H9 (cell line): ENCODE data around the gene GFRA1. TPM values are rescaled to one million over a fixed set of nuclear protein-coding genes. Genes with fewer than 3 reads are reported as not detected.

Source experiments
- DNase-seq: peaks from one replicate; pipeline ENCODE4 v3.0.0-alpha.2; 2017
- H2AFZ ChIP-seq: one replicate; pipeline ENCODE4 v1.6.1; 2013; ENCODE audit warnings: mild to moderate bottlenecking, low read length, control low read depth, moderate library complexity
- H2AK5ac ChIP-seq: 2 replicates; pipeline ENCODE4 v1.6.1; 2013; ENCODE audit warnings: low read length, control low read depth, mixed read lengths; ENCODE audit not compliant: insufficient read length
- H2BK120ac ChIP-seq: one replicate; pipeline ENCODE4 v1.6.1; 2013; ENCODE audit warnings: low read depth, mild to moderate bottlenecking, low read length, control low read depth, inconsistent platforms; ENCODE audit not compliant: poor library complexity, severe bottlenecking
- H2BK12ac ChIP-seq: 2 replicates; pipeline ENCODE4 v1.6.1; 2013; ENCODE audit warnings: low read length, control low read depth, mixed read lengths, low read depth; ENCODE audit not compliant: insufficient read length
- H2BK15ac ChIP-seq: 2 replicates; pipeline ENCODE4 v1.6.1; 2013; ENCODE audit warnings: low read depth, low read length, control low read depth
- H2BK20ac ChIP-seq: one replicate; pipeline ENCODE4 v1.6.1; 2013; ENCODE audit warnings: low read depth, mild to moderate bottlenecking, low read length, control low read depth, inconsistent platforms; ENCODE audit not compliant: poor library complexity, severe bottlenecking
- H2BK5ac ChIP-seq: 2 replicates; pipeline ENCODE4 v1.6.1; 2013; ENCODE audit warnings: low read length, control low read depth, mixed read lengths; ENCODE audit not compliant: insufficient read length
- H3K14ac ChIP-seq: 2 replicates; pipeline ENCODE4 v1.6.1; 2013; ENCODE audit warnings: low read length, control low read depth; ENCODE audit not compliant: insufficient read depth
- H3K18ac ChIP-seq: 2 replicates; pipeline ENCODE4 v1.6.1; 2013; ENCODE audit warnings: low read depth, mild to moderate bottlenecking, mixed read lengths, low read length, control low read depth; ENCODE audit not compliant: insufficient read length
- H3K23ac ChIP-seq: 2 replicates; pipeline ENCODE4 v1.6.1; 2013; ENCODE audit warnings: low read length, control low read depth, mixed read lengths, low read depth; ENCODE audit not compliant: insufficient read length
- H3K23me2 ChIP-seq: 2 replicates; pipeline ENCODE4 v1.6.1; 2013; ENCODE audit warnings: low read depth, mild to moderate bottlenecking, mixed read lengths, low read length, control low read depth; ENCODE audit not compliant: insufficient read length, poor library complexity, severe bottlenecking
- H3K27ac ChIP-seq: 2 replicates; pipeline ENCODE4 v1.5.1; 2013; ENCODE audit warnings: low read length, control low read depth, mixed read lengths, low read depth; ENCODE audit not compliant: insufficient read length
- H3K27me3 ChIP-seq: 2 replicates; pipeline ENCODE4 v1.6.1; 2013; ENCODE audit warnings: low read length, control low read depth, inconsistent platforms; ENCODE audit not compliant: insufficient read depth
- H3K4ac ChIP-seq: 2 replicates; pipeline ENCODE4 v1.6.1; 2013; ENCODE audit warnings: low read depth, mild to moderate bottlenecking, control low read depth, inconsistent platforms, low read length, moderate library complexity
- H3K4me1 ChIP-seq: 2 replicates; pipeline ENCODE4 v1.6.1; 2013; ENCODE audit warnings: low read length, control low read depth, inconsistent platforms; ENCODE audit not compliant: insufficient read depth
- H3K4me2 ChIP-seq: 2 replicates; pipeline ENCODE4 v1.6.1; 2013; ENCODE audit warnings: low read length, control low read depth, mixed read lengths; ENCODE audit not compliant: insufficient read length, insufficient read depth
- H3K56ac ChIP-seq: 2 replicates; pipeline ENCODE4 v1.6.1; 2013; ENCODE audit warnings: low read depth, mild to moderate bottlenecking, mixed read lengths, low read length, control low read depth; ENCODE audit not compliant: insufficient read length
- H3K79me1 ChIP-seq: 2 replicates; pipeline ENCODE4 v1.6.1; 2013; ENCODE audit warnings: low read depth, mild to moderate bottlenecking, moderate library complexity, low read length, control low read depth, inconsistent platforms; ENCODE audit not compliant: insufficient read depth, poor library complexity, severe bottlenecking
- H3K79me2 ChIP-seq: 2 replicates; pipeline ENCODE4 v1.6.1; 2013; ENCODE audit warnings: low read length, control low read depth, inconsistent platforms; ENCODE audit not compliant: insufficient read depth
- H3K9ac ChIP-seq: 2 replicates; pipeline ENCODE4 v1.6.1; 2013; ENCODE audit warnings: low read length, control low read depth, mixed read lengths; ENCODE audit not compliant: insufficient read length; ENCODE audit errors: extremely low read depth
- H3K9me3 ChIP-seq: one replicate; pipeline ENCODE4 v1.6.1; 2013; ENCODE audit warnings: low read depth, low read length, inconsistent platforms; ENCODE audit not compliant: control insufficient read depth
- H3T11ph ChIP-seq: one replicate; pipeline ENCODE4 v1.6.1; 2013; ENCODE audit warnings: mild to moderate bottlenecking, low read length, control low read depth, inconsistent platforms
- H4K20me1 ChIP-seq: one replicate; pipeline ENCODE4 v1.6.1; 2013; ENCODE audit not compliant: control insufficient read depth, insufficient read length, insufficient read depth
- H4K5ac ChIP-seq: 2 replicates; pipeline ENCODE4 v1.6.1; 2013; ENCODE audit warnings: low read depth, mild to moderate bottlenecking, mixed read lengths, low read length, control low read depth; ENCODE audit not compliant: insufficient read length
- H4K8ac ChIP-seq: replicated peaks from 2 replicates; pipeline ENCODE4 v1.6.1; 2013; ENCODE audit warnings: low read length, control low read depth, mixed read lengths, low read depth; ENCODE audit not compliant: insufficient read length
- H4K91ac ChIP-seq: 2 replicates; pipeline ENCODE4 v1.6.1; 2013; ENCODE audit warnings: low read depth, mild to moderate bottlenecking, moderate library complexity, mixed read lengths, low read length, control low read depth; ENCODE audit not compliant: insufficient read length
- H3K27ac Mint-ChIP-seq, 3 experiments: 2 replicates in 2 of 3; 3 replicates in 1 of 3; pipeline ENCODE4 v1.8.0; 2020 to 2021; ENCODE audit warnings: mixed read lengths in 3 of 3, mild to moderate bottlenecking in 1 of 3, moderate library complexity in 1 of 3
- H3K27me3 Mint-ChIP-seq: 2 replicates; pipeline ENCODE4 v1.8.0; 2021; ENCODE audit warnings: low read depth, mild to moderate bottlenecking, moderate library complexity, mixed read lengths
- H3K36me3 Mint-ChIP-seq, 3 experiments: 2 replicates in 2 of 3; 3 replicates in 1 of 3; pipeline ENCODE4 v1.8.0; 2020 to 2021; ENCODE audit warnings: low read depth in 3 of 3, mixed read lengths in 3 of 3; ENCODE audit not compliant: insufficient read depth in 1 of 3
- H3K4me1 Mint-ChIP-seq, 2 experiments: 2 replicates each; pipeline ENCODE4 v1.8.0; 2020; ENCODE audit warnings: mixed read lengths in 2 of 2
- H3K4me3 Mint-ChIP-seq, 2 experiments: 2 replicates in 1 of 2; 3 replicates in 1 of 2; pipeline ENCODE4 v1.8.0; 2020 to 2021; ENCODE audit warnings: mild to moderate bottlenecking in 2 of 2, mixed read lengths in 2 of 2, moderate library complexity in 1 of 2
- H3K9me3 Mint-ChIP-seq, 2 experiments: 2 replicates in 1 of 2; 3 replicates in 1 of 2; pipeline ENCODE4 v1.8.0; 2020; ENCODE audit warnings: mild to moderate bottlenecking in 2 of 2, mixed read lengths in 2 of 2, moderate library complexity in 1 of 2
- CTCF ChIP-seq: fragments of 200-600 bp; sonication (generic); conservative IDR thresholded peaks from 3 replicates; pipeline ENCODE4 v1.8.0; 2021; ENCODE audit warnings: antibody characterized with exemption, mild to moderate bottlenecking
- WGBS: extraction: QIAGEN DNeasy Blood & Tissue Kit; methylation state at CpG from one replicate; pipeline ENCODE4 v1.1.7; 2013; ENCODE audit warnings: missing lambda C conversion rate, low lambda C conversion rate, mixed read lengths; ENCODE audit not compliant: insufficient read length; ENCODE audit errors: extremely low coverage; 5-methylcytosine and 5-hydroxymethylcytosine counted together
- total RNA-seq: library from RNA; stranded (reverse); gene quantifications from 2 replicates; pipeline ENCODE4 v1.2.1, GENCODE V29; 2021

Gene GFRA1
- total RNA-seq, 1 experiment from 2014 or later, result 0.24 TPM

DNA sequence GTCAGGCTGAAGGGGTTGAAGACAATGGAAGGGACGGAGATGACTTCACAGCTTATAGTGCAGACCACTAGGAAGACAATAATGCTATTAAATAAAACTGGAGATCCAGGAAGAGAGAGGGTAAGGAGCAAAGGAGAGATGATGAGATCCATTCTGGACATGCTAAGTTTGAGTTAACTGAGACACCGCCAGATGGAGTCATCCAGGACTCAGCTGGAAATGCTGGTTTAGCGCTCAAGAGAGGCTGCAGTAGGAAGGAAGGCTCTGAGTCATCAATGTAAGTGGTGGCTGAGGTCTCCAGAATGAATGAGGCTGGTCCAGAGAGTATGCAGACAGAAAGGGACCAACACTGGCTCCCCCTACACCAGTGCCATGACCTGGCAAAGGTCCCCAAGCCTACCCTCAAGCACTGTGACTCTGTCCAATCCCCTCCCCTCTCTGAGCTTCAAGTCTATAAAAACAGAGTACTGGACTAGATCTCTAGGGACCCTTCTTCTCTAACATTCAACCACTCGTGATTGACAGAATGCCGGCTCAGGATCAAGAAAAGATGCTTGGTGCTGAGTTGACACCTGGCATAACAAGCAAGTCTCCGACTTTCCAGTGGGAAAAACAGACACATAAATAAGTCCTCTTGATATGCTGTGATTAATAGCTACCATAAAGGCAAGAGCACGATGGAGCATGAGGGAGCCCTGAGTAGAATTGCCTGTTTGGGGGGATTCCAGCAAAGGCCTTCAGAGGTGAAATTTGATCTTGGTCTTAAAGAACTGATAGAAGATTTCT lies 8.9 kb downstream of the GFRA1 start:
- Mint-ChIP-seq H3K4me1 (peaks cover 0 to 7% of the 10 kb centered on the region in 2 experiments; a peak in 3 of 4 replicates), H3K9me3 (no peaks in the 10 kb centered on the region), H3K27ac (no peak overlapping the region), H3K36me3 (no peaks in the 10 kb centered on the region), H3K27me3 (peaks cover 8% of the 10 kb centered on the region), H3K4me3 (no peak overlapping the region)
- Histone ChIP-seq H2BK12ac (no peak overlapping the region), H3T11ph (no peak overlapping the region), H3K4me1 (no peaks in the 10 kb centered on the region), H4K91ac (no peak overlapping the region), H3K18ac (no peak overlapping the region), H3K4me2 (no peak overlapping the region), H3K14ac (no peak overlapping the region), H2AK5ac (no peak overlapping the region), H2BK120ac (no peak overlapping the region), H2BK15ac (no peak overlapping the region), H4K5ac (no peak overlapping the region), H3K27ac (no peak overlapping the region), H3K9ac (no peak overlapping the region), H2AFZ (no peak overlapping the region), H4K8ac (no peak overlapping the region), H3K27me3 (peaks cover 3% of the 10 kb centered on the region; the same call in 1 of the 2 replicates), H3K56ac (no peak overlapping the region), H3K23ac (no peak overlapping the region), H2BK5ac (no peak overlapping the region), H3K4ac (no peak overlapping the region), H4K20me1 (no peaks in the 10 kb centered on the region), H2BK20ac (no peak overlapping the region), H3K23me2 (no peaks in the 10 kb centered on the region), H3K79me1 (no peaks in the 10 kb centered on the region), H3K9me3 (no peaks in the 10 kb centered on the region), H3K79me2 (no peaks in the 10 kb centered on the region)
- WGBS, result no CpG with 5 or more reads among the region's 7 CpGs
- DNase-seq, result no peak
- no peak for TF ChIP-seq CTCF
